GM12878 (cell line): ENCODE measurements around the gene E2F7. TPM values are rescaled to one million over a fixed set of nuclear protein-coding genes. Genes with fewer than 3 reads are reported as not detected.
A peak's percentile ranks its signal among the peaks of the same experiment; 100 is the strongest.

Experiments used
- ATAC-seq: fragments of 200-7000 bp; cut with Tn5 transposase; 3 replicates; pipeline ENCODE4 v1.9.1; 2020; ENCODE audit warnings: mild to moderate bottlenecking, moderate library complexity
- BruUV-seq: library from RNA; stranded (reverse); fragments of 400-500 nt; replicated peaks from 2 replicates; lab custom pipeline; 2021; lab: Mats Ljungman, UMichigan
- CTCF ChIA-PET: fragments of 300-600 bp; sonication (Branson Sonifier 250); formaldehyde crosslinking; extraction: SDS; loops from one replicate; lab custom pipeline; 2021; ENCODE audit warnings: inconsistent platforms; lab: Yijun Ruan, JAX
- POLR2A ChIA-PET: fragments of 350-600 bp; formaldehyde crosslinking; extraction: SDS; loops from one replicate; lab custom pipeline; 2021; ENCODE audit warnings: inconsistent platforms; lab: Charles Lee
- RAD21 ChIA-PET: fragments of 300-600 bp; sonication (Branson Sonifier 250); formaldehyde crosslinking; loops from one replicate; lab custom pipeline; 2023; ENCODE audit warnings: antibody characterized with exemption; ENCODE audit not compliant: unreplicated experiment; lab: Charles Lee
- SMC1A ChIA-PET: fragments of 300-600 bp; sonication (Branson Sonifier 250); formaldehyde crosslinking; loops from one replicate; lab custom pipeline; 2023; ENCODE audit not compliant: unreplicated experiment, uncharacterized antibody; lab: Charles Lee
- DNase-seq: peaks from one replicate; pipeline ENCODE4 v3.0.0-alpha.2; 2011; ENCODE audit warnings: low read depth, low spot score
- FAIRE-seq: peaks from 3 replicates; lab custom pipeline; 2011; peaks lifted over from hg19 to GRCh38; lab: Jason Lieb, UNC
- H2AFZ ChIP-seq: 2 replicates; pipeline ENCODE4 v1.6.0; 2011; ENCODE audit warnings: low read depth, low read length, control low read depth; ENCODE audit not compliant: control insufficient read depth
- H3K27ac ChIP-seq: 2 replicates; pipeline ENCODE4 v1.5.1; 2011; ENCODE audit warnings: control low read depth; ENCODE audit not compliant: control insufficient read depth, insufficient read depth
- H3K27me3 ChIP-seq, 2 experiments: replicated peaks in 1 of 2; 2 replicates each; pipeline versions ENCODE4 v1.6.0 to v1.6.1; 2011; ENCODE audit warnings: low read length in 1 of 2; ENCODE audit not compliant: control insufficient read depth in 2 of 2, insufficient read depth in 2 of 2
- H3K36me3 ChIP-seq, 2 experiments: 2 replicates each; pipeline ENCODE4 v1.5.1; 2011; ENCODE audit warnings: low read length in 1 of 2; ENCODE audit not compliant: control insufficient read depth in 2 of 2, insufficient read depth in 2 of 2
- H3K4me1 ChIP-seq: 2 replicates; pipeline ENCODE4 v1.6.1; 2011; ENCODE audit warnings: mild to moderate bottlenecking, low read length, moderate library complexity, mixed read lengths; ENCODE audit not compliant: control insufficient read depth, insufficient read depth
- H3K4me2 ChIP-seq: 2 replicates; pipeline ENCODE4 v1.6.0; 2011; ENCODE audit warnings: control low read depth; ENCODE audit not compliant: control insufficient read depth, insufficient read depth
- H3K4me3 ChIP-seq: fragments of 200-600 bp; sonication (generic); 2 replicates; pipeline ENCODE4 v1.5.1; 2016
- H3K79me2 ChIP-seq: 2 replicates; pipeline ENCODE4 v1.6.0; 2011; ENCODE audit warnings: low read length; ENCODE audit not compliant: control insufficient read depth, insufficient read depth
- H3K9ac ChIP-seq: 2 replicates; pipeline ENCODE4 v1.8.0; 2011; ENCODE audit warnings: low read length, control low read depth, mixed read lengths; ENCODE audit not compliant: control insufficient read depth, insufficient read depth
- H3K9me3 ChIP-seq: replicated peaks from 3 replicates; pipeline ENCODE4 v1.5.1; 2011; ENCODE audit warnings: mild to moderate bottlenecking, low read length; ENCODE audit not compliant: control insufficient read depth, insufficient read depth
- H4K20me1 ChIP-seq: 2 replicates; pipeline ENCODE4 v1.6.0; 2011; ENCODE audit not compliant: control insufficient read depth, insufficient read depth
- MTA3 ChIP-seq: IDR thresholded peaks from 2 replicates; pipeline ENCODE4 v1.6.1; 2012; ENCODE audit warnings: low read length, inconsistent platforms, borderline replicate concordance
- NBN ChIP-seq: fragments of 450-650 bp; IDR thresholded peaks from 2 replicates; pipeline ENCODE4 v1.6.1; 2016
- PML ChIP-seq: IDR thresholded peaks from 2 replicates; pipeline ENCODE4 v1.6.1; 2012; ENCODE audit warnings: low read length, inconsistent platforms
- SPI1 ChIP-seq: IDR thresholded peaks from 2 replicates; pipeline ENCODE4 v1.6.1; 2011; ENCODE audit warnings: low read depth, mild to moderate bottlenecking, low read length, moderate library complexity, borderline replicate concordance; ENCODE audit not compliant: insufficient read depth
- WGBS: methylation state at CpG from one replicate; pipeline ENCODE4 v1.1.6; 2016; ENCODE audit warnings: low lambda C conversion rate; ENCODE audit not compliant: insufficient replicate concordance, insufficient coverage; ENCODE audit errors: missing lambda C conversion rate; 5-methylcytosine and 5-hydroxymethylcytosine counted together
- in situ Hi-C: fragments of 300-500 bp; cut with MboI; formaldehyde crosslinking; loops from 9 replicates; pipeline ENCODE4 v1.14.3; 2018; ENCODE audit warnings: mixed read lengths
- intact Hi-C: fragments of 100-400 bp; cut with micrococcal nuclease; formaldehyde crosslinking; loops from one replicate; pipeline ENCODE4 v1.14.2; 2022; ENCODE audit not compliant: unreplicated experiment
- polyA plus RNA-seq, 11 experiments: library from polyadenylated mRNA; depleted of rRNA in 4 of 11; unstranded in 6 of 11; stranded (reverse) in 5 of 11; fragments of >200 nt; fragmentation: Nextera tagmentation in 4 of 11; fragmentation: Illumina TruSeq in 1 of 11; extraction: Ambion mirVana in 4 of 11; extraction: Trizol in 1 of 11; gene quantifications; 1 replicate in 1 of 11; 2 replicates in 10 of 11; pipeline versions ENCODE4 v1.2.1 to v1.2.3, GENCODE V29; 2011 to 2016; ENCODE audit warnings: inconsistent platforms in 2 of 11, missing spikeins in 2 of 11, low read depth in 1 of 11
- total RNA-seq, 4 experiments: library from RNA; depleted of rRNA in 3 of 4; stranded (reverse); fragments of >200 nt in 3 of 4; fragmentation: Illumina TruSeq in 1 of 4; extraction: Trizol in 1 of 4; gene quantifications; 2 replicates each; pipeline versions ENCODE4 v1.2.1 to v1.2.3, GENCODE V29; 2013 to 2021
- TF ChIP-seq, protein P1 (sequence below): IDR thresholded peaks from 2 replicates; pipeline ENCODE4 v1.6.1; 2011; ENCODE audit warnings: borderline replicate concordance, low read depth, mild to moderate bottlenecking, moderate library complexity, low read length; ENCODE audit not compliant: insufficient read depth, poor library complexity, severe bottlenecking

E2F7 gene
- total and polyA plus RNA-seq, 10 of the 15 experiments (the other 5 are each of a cell fraction or from before 2014, with no cell fraction given), result 5.6 to 32.1 (median 19.9) TPM

DNA sequence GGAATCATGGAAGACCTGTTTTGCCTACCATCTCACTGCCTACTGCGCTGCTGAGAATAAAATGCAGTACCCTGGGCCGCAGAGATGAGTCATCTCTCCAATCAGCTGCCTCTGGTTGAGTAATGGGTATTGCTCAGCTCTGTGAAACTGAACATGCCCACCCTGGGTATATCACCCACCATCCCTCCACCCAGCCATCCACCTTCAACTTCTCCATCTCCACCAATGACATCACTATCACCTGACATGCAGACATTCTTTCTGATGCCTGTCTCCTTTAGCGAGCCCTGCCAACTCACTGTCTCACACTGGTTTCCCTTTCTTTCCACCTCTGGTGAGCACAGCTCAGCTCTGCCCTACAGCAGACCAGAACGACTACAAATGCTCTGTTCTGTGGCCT lies 33.6 kb downstream of the E2F7 start:
- Histone ChIP-seq H3K4me1 (no peaks in the 10 kb centered on the region), H3K36me3 (peaks cover 11 to 19% of the 10 kb centered on the region in 2 experiments), H3K79me2 (no peaks in the 10 kb centered on the region), H3K27ac (no peak overlapping the region), H3K4me3 (no peak overlapping the region), H4K20me1 (no peaks in the 10 kb centered on the region), H3K9ac (no peak overlapping the region), H2AFZ (no peak overlapping the region), H3K9me3 (no peaks in the 10 kb centered on the region), H3K4me2 (no peak overlapping the region), H3K27me3 (no peaks in the 10 kb centered on the region)
- WGBS, result 57% methylated on average over 4 of the region's 4 CpGs
- in situ Hi-C loops, result no loop called here
- POLR2A ChIA-PET, result no interaction called here
- RAD21 ChIA-PET, result interaction anchor here (1.4 kb wide), 1 partner anchor 11 kb away, joined by 5 read pairs; no protein-coding TSS in a partner anchor
- intact Hi-C loops, result no loop called here
- FAIRE-seq (no peak), ATAC-seq (no peak), DNase-seq (no peak)
- no TSS peak for BruUV-seq
- SMC1A ChIA-PET, result interaction anchor here (1.2 to 1.3 kb wide), 2 partner anchors 10 to 11 kb away, joined by 3 read pairs; no protein-coding TSS in a partner anchor
- TF ChIP-seq PML, result no peak
- TF ChIP-seq, protein P1, sequence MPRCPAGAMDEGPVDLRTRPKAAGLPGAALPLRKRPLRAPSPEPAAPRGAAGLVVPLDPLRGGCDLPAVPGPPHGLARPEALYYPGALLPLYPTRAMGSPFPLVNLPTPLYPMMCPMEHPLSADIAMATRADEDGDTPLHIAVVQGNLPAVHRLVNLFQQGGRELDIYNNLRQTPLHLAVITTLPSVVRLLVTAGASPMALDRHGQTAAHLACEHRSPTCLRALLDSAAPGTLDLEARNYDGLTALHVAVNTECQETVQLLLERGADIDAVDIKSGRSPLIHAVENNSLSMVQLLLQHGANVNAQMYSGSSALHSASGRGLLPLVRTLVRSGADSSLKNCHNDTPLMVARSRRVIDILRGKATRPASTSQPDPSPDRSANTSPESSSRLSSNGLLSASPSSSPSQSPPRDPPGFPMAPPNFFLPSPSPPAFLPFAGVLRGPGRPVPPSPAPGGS, result peak; percentile 35
- CTCF ChIA-PET, result interaction anchor here (0.9 kb wide), 2 partner anchors 18 to 21 kb away, joined by 3 read pairs; no protein-coding TSS in a partner anchor

- no peaks in the 10 kb centered on the region for H3K27me3 ChIP-seq
- ATAC-seq, result no peak
- H3K27ac ChIP-seq, result no peak overlapping the region
- WGBS, result 98% methylated on average over 6 of the region's 6 CpGs
- no peaks in the 10 kb centered on the region for H3K79me2 ChIP-seq
- H2AFZ ChIP-seq, result no peak overlapping the region
- H3K4me2 ChIP-seq, result no peak overlapping the region
- SMC1A ChIA-PET, result interaction anchor here (0.7 to 1.6 kb wide), 2 partner anchors 23 to 320 kb away, joined by 3 to 4 read pairs; no protein-coding TSS in a partner anchor
- CTCF ChIA-PET, result interaction anchor here (1.4 to 5.8 kb wide), 4 partner anchors 12 to 25 kb away, joined by 3 to 36 read pairs (median 4); no protein-coding TSS in a partner anchor
- H4K20me1 ChIP-seq, result no peaks in the 10 kb centered on the region
- BruUV-seq, result no TSS peak
- H3K9ac ChIP-seq, result no peak overlapping the region
- intact Hi-C loops (no loop called here), in situ Hi-C loops (no loop called here)
- FAIRE-seq, result no peak
- RAD21 ChIA-PET, result no interaction called here
- no peaks in the 10 kb centered on the region for H3K4me1 ChIP-seq
- POLR2A ChIA-PET, result no interaction called here
- TF ChIP-seq SPI1 (no peak), MTA3 (no peak), NBN (no peak)
- H3K4me3 ChIP-seq, result no peak overlapping the region
- peaks cover 7 to 28% of the 10 kb centered on the region in 2 experiments for H3K36me3 ChIP-seq
- DNase-seq, result no peak
- no peaks in the 10 kb centered on the region for H3K9me3 ChIP-seq
These were observed 39.5 kb downstream of the E2F7 start for GRCh38 chr12:77025782-77026314.
